OCI-LY7 (cell line): Measurements from ENCODE around the gene KRTAP5-9.
"Not testable (repeated sequence)": the region's sequence is repeated elsewhere in the genome, so short reads cannot be mapped to it uniquely, and the experiment has no call there.

ENCODE experiments used
- CTCF ChIP-seq: fragments of 200-600 bp; sonication (generic); conservative IDR thresholded peaks from 2 replicates; pipeline ENCODE4 v1.5.1; 2014; ENCODE audit warnings: mild to moderate bottlenecking, antibody characterized with exemption, low read length, moderate library complexity, mixed read lengths
- EZH2phosphoT487 ChIP-seq: fragments of 200-600 bp; sonication (generic); IDR thresholded peaks from 2 replicates; pipeline ENCODE4 v1.6.1; 2018; ENCODE audit warnings: low read depth, borderline replicate concordance, mild to moderate bottlenecking, mixed run types, antibody characterized with exemption, low read length, moderate library complexity, mixed read lengths

GRCh38 chr11:71576688-71577465, 28.7 kb downstream of the KRTAP5-9 start:
- TF ChIP-seq CTCF, EZH2phosphoT487: not testable (repeated sequence)
